IMR-90 (cell line): Measurements from ENCODE around the gene ZNF579.

Experiments
- CEBPB ChIP-seq: IDR thresholded peaks from 2 replicates; pipeline ENCODE4 v1.6.1; 2012; ENCODE audit warnings: low read depth, low read length, improper control_type of control experiment
- CTCF ChIP-seq: conservative IDR thresholded peaks from 2 replicates; pipeline ENCODE4 v1.5.1; 2012; ENCODE audit warnings: mild to moderate bottlenecking, low read depth, low read length, improper control_type of control experiment
- ELK1 ChIP-seq: fragments of 150-350 bp; IDR thresholded peaks from 2 replicates; pipeline ENCODE4 v1.6.1; 2016; ENCODE audit warnings: low read depth, mild to moderate bottlenecking, low read length, moderate library complexity, borderline replicate concordance
- FOS ChIP-seq: fragments of 150-350 bp; IDR thresholded peaks from 2 replicates; pipeline ENCODE4 v1.6.1; 2016; ENCODE audit warnings: low read depth, low read length
- MAFK ChIP-seq: IDR thresholded peaks from 2 replicates; pipeline ENCODE4 v1.6.1; 2012; ENCODE audit warnings: low read depth, low read length, improper control_type of control experiment
- MAZ ChIP-seq: IDR thresholded peaks from 2 replicates; pipeline ENCODE4 v1.6.1; 2012; ENCODE audit warnings: low read depth, mild to moderate bottlenecking, low read length, improper control_type of control experiment, moderate library complexity, borderline replicate concordance
- MXI1 ChIP-seq: IDR thresholded peaks from 2 replicates; pipeline ENCODE4 v1.6.1; 2012; ENCODE audit warnings: low read depth, mild to moderate bottlenecking, low read length, moderate library complexity, borderline replicate concordance
- NFE2L2 ChIP-seq: fragments of 150-350 bp; IDR thresholded peaks from 2 replicates; pipeline ENCODE4 v1.6.1; 2016; ENCODE audit warnings: low read depth, mild to moderate bottlenecking, low read length
- POLR2A ChIP-seq: IDR thresholded peaks from 2 replicates; pipeline ENCODE4 v1.6.1; 2012; ENCODE audit warnings: mild to moderate bottlenecking, low read depth, low read length
- RAD21 ChIP-seq: IDR thresholded peaks from 2 replicates; pipeline ENCODE4 v1.6.1; 2012; ENCODE audit warnings: low read length, improper control_type of control experiment
- RCOR1 ChIP-seq: IDR thresholded peaks from 2 replicates; pipeline ENCODE4 v1.6.1; 2012; ENCODE audit warnings: mild to moderate bottlenecking, low read length, improper control_type of control experiment; ENCODE audit not compliant: insufficient replicate concordance
- SMC3 ChIP-seq: fragments of 150-350 bp; IDR thresholded peaks from 2 replicates; pipeline ENCODE4 v1.6.1; 2016; ENCODE audit warnings: low read depth, mild to moderate bottlenecking, antibody characterized with exemption, low read length, moderate library complexity
- USF2 ChIP-seq: fragments of 150-350 bp; IDR thresholded peaks from 2 replicates; pipeline ENCODE4 v1.6.1; 2017; ENCODE audit warnings: mild to moderate bottlenecking, antibody characterized with exemption, low read length, low read depth

GRCh38 chr19:55599842-55600661 is 19.4 kb upstream of the ZNF579 start, which contains the start of gene ZNF524:
- TF ChIP-seq CTCF (no peak), RAD21 (no peak), USF2 (no peak), CEBPB (no peak), ELK1 (no peak), RCOR1 (no peak), MAFK (no peak), POLR2A (no peak), MXI1 (no peak), NFE2L2 (no peak), FOS (no peak), SMC3 (no peak), MAZ (peak; percentile 96)
